Pons (tissue), 1 donor: ENCODE data around the gene PIM2.

ENCODE experiments used
- DNase-seq: peaks from one replicate; pipeline ENCODE4 v3.0.0-alpha.2; 2016; ENCODE audit warnings: low spot score

Gene PIM2

GRCh38 chrX:48864210-48864609 lies 54.6 kb downstream of the PIM2 start:
- peak; percentile 1 for DNase-seq
